HG03565 (cell line): ENCODE measurements around the gene MAEA.

Source experiments
- ATAC-seq: cut with Tn5 transposase; IDR thresholded peaks from one replicate; pipeline ENCODE4 v1.9.1; 2021; ENCODE audit warnings: mild to moderate bottlenecking, moderate library complexity; ENCODE audit not compliant: unreplicated experiment

Gene MAEA

GRCh38 chr4:1376841-1377605 lies 87.3 kb downstream of the MAEA start:
- no peak for ATAC-seq

GRCh38 chr4:1377606-1378261 lies 88.0 kb downstream of the MAEA start:
- ATAC-seq: no peak

- no peak for ATAC-seq
These were observed 89.0 kb downstream of the MAEA start for GRCh38 chr4:1378559-1379231.

GRCh38 chr4:1379351-1379781 lies 89.7 kb downstream of the MAEA start:
- no peak for ATAC-seq

- ATAC-seq: no peak
These were observed 90.2 kb downstream of the MAEA start for GRCh38 chr4:1379801-1380331.

- ATAC-seq: no peak
These were observed 90.9 kb downstream of the MAEA start for GRCh38 chr4:1380368-1381151.

- no peak for ATAC-seq
These were observed 91.5 kb downstream of the MAEA start for GRCh38 chr4:1381181-1381621.

GRCh38 chr4:1381944-1382541 lies 92.4 kb downstream of the MAEA start:
- ATAC-seq: no peak

- no peak for ATAC-seq
These were observed 93.4 kb downstream of the MAEA start for GRCh38 chr4:1382776-1383727.

GRCh38 chr4:1383728-1384591 lies 94.3 kb downstream of the MAEA start:
- no peak for ATAC-seq

- ATAC-seq: no peak
These were observed 95.1 kb downstream of the MAEA start for GRCh38 chr4:1384675-1385372.

GRCh38 chr4:1385373-1386340 lies 96.0 kb downstream of the MAEA start:
- ATAC-seq: no peak
